GM21619 (cell line): ENCODE measurements around the gene FMC1.
"Not testable (repeated sequence)": the region's sequence is repeated elsewhere in the genome, so short reads cannot be mapped to it uniquely, and the experiment has no call there.

Experiments used
- ATAC-seq: cut with Tn5 transposase; IDR thresholded peaks from one replicate; pipeline ENCODE4 v1.9.1; 2021; ENCODE audit not compliant: unreplicated experiment

The FMC1 gene

DNA sequence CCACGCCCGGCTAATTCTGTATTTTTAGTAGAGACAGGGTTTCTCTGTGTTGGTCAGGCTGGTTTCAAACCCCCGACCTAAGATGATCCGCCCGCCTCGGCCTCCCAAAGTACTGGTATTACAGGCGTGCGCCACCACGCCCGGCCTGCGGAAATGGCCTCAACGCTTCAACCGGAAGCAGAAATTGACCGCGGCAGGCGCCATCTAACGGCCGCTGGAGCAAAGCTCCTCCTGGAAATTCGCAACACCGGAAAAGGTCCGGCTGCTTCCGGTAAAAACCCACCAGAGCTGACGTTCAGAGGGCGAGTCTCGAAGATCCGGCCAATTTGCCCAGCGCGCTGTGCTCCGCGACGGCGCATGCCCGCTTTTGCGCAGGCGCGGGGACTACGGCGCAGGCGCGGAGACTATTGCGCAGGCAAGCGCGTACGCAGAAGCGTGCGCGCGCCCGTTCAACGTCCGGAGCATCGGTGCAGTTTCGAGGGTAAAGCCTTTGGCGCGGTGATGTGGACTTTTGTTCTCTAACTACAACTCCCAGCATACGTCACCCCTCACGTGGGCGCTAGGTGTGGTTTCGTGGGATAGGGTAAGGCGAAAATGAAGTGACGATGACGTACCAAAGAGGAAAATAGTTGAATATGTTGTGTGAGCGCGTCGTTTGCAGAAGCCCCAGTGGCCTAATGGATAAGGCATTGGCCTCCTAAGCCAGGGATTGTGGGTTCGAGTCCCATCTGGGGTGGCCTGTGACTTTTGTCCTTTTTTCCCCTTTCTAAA is 915 bp upstream of the FMC1 start:
- peak; percentile 81 for ATAC-seq

DNA sequence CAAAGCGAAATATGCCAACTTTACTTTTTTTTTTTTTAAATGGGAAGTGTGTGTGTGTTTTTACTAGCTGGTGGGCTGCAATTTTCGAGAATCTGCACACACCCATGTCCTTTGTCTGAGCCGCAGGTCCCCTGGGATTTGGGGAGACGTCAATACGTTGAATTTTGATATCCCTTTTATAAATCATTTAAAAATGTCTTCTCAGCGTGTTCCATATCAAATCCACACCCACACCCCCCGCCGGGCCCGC is 404 bp upstream of the FMC1 start:
- peak; percentile 1 for ATAC-seq

GRCh38 chr7:139341776-139342226 is 664 bp downstream of the FMC1 start:
- no peak for ATAC-seq

- ATAC-seq = no peak
Observed at GRCh38 chr7:139345042-139345441, 3.9 kb downstream of the FMC1 start.

- no peak for ATAC-seq
Observed at GRCh38 chr7:139351027-139351426, 9.9 kb downstream of the FMC1 start.

GRCh38 chr7:139354729-139355128 is 13.6 kb downstream of the FMC1 start:
- no peak for ATAC-seq

GRCh38 chr7:139355320-139355719 is 14.2 kb downstream of the FMC1 start:
- ATAC-seq = no peak

GRCh38 chr7:139357729-139358506 is 16.8 kb downstream of the FMC1 start:
- ATAC-seq = not testable (repeated sequence)

DNA sequence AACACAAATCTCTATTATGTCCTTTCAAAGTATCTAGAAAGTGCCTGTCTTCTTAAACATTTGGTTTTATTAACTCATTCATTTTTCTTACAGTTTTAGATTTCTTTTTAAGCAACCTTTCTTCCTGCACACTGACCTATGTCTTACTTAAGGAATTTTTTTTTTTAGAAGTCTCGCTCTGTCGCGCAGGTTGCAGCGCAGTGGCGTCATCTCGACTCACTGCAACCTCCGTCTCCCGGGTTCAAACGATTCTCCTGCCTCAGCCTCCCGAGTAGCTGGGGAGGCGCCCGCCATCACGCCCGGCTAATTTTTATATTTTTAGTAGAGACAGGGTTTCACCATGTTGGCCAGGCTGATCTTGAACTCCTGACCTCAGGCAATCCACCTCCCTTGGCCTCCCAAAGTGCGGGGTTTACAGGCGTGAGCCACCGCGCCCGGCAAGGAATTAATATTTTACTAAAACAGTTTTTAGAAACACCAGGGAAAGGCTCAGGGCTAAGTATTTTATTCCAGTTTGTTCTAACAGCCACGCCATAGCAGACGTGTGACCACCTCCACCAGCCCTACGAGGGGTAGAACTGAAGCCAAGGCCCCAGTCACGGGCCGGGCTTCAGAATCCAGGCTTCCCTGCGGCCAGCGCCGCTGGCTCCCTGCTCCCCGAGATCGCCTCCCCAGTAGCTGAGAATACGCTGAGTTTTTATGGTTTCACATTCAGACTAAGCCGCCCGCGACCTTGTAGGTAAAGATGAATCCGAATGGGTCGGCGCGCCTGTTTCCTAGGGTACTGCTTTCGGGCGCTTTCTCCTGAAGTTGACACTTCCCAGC is 17.6 kb downstream of the FMC1 start:
- peak; percentile 15 for ATAC-seq

- ATAC-seq = peak; percentile 69
Observed at GRCh38 chr7:139359366-139360209, 18.5 kb downstream of the FMC1 start, which contains the start of gene LUC7L2. LUC7L2 (plus strand) TSS chr7:139359894; CDS start chr7:139360262, 368 bp downstream.

DNA sequence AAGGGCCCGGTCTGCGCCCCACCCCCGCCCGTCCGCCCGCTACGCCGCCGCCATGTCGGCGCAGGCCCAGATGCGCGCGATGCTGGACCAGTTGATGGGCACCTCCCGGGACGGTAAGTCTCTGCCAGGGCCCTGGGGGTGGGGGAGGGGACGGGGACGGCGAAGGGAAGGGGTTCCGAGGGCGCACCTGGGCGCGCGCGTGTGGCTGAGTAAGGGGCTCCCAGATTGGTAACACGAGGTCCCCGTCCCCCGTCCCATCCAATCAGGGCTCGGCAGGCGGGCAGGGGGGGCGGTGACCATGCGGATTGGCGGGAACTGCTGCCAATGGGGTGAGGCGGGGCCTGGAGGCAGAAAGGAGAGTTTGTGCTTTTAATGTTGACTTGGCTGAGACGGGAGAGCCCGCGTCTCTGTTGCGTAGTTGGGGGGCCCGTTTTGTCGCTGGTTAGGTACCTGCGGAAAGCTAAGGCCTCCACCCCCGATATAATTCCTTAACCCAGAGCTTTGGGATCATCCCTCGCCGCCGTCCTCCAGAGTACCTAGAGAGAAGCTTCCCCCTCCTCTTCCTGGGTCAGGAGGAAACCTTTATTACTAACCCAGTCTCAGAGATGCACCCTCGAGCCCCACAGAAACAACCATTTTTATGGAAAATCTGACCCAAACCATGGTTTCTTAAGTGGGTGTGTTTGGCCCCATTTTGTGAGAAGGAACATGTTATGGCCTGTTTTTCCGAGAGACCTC is 19.2 kb downstream of the FMC1 start:
- ATAC-seq = peak; percentile 70

GRCh38 chr7:139360948-139361307 is 19.8 kb downstream of the FMC1 start:
- ATAC-seq = no peak

DNA sequence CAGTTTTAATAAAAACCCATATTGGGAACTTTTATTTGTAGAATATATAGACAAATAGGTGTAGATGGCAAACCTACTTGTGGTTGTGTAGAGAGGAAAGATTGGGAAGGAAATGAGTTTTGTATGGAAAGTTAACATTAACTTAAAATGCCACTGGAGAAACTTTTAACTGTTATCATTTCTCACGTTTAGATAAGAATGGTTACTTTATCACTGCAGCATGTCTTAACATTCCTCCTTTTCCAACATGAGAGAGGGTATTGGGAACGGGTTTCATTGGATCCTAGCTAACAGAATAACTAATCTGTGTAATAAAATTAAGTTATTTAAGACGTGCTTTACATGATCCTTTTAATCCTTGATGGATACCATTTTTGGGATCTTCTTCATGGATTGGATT is 20.4 kb downstream of the FMC1 start:
- ATAC-seq = no peak

DNA sequence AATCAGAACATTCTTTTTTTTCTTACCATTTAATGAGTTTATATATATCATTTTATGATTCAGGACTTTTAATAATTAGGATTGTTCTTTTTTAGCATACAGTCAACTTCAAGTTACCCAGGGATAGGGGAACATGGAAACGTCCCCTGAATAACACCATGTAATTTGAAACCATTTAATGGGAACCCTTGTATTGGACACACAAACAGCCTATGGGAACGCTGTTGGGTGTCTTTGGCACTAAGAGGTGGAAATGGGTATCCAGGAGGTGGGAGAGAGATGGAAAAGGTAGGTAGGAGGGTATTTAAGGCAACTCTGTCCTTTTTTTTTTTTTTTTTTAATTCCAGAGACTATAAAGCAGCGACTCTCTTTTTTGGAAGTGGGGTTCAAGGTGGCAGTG is 21.2 kb downstream of the FMC1 start:
- no peak for ATAC-seq

DNA sequence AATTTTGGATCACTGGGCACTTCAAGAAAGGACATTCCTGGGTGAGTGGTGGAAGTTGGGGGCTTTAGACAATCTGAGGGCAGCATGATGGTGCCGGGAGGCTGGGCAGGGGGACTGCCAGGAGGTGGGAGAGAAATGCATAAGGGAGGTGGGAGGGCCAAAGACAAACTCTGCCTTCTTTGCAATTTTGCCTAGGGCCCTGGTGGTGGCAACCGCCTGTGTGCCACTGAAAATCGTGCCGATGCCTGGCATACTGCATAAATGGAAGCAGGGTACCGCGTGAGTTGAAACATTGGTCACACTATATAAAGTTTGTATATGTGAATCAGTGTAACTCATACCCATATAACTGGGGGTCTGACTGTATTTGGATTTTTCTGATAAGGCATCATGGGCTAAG is 21.8 kb downstream of the FMC1 start:
- no peak for ATAC-seq

DNA sequence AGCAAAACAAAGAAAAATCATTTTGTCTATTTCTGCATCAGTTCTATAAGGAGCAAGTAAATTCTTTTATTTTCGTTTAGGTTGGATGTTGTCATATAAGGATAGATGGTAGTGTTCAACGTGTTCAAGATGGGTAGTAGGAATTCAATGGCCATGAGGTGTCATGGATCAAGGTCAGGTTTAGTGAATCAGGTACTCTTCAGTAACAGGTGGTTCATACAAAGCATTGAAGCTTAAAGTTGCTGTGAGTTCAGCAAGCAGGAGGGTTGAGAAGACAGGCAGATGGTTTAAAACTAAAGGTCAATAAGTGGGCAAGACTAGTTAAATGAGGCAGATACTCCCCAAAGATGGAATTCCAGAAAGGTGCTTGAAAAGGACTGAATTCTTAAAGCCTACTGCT is 24.2 kb downstream of the FMC1 start:
- no peak for ATAC-seq

DNA sequence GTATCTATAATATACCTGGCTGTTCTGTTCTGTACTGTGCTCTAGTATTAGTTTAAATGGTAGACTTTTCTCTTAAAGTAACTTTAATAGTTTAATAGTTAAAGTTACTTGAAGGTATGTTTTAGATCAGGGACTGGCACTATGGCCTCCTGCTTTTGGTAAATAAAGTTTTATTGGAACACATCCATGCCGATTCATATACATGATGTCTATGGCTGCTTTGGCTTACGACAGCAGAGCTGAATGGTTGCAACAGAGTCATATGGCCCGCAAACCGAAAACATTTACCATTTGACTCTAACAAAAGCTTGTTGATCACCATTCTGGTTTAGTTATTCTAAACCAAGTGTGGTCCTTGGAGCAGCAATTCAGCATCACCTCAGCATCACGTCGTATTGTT is 25.3 kb downstream of the FMC1 start:
- no peak for ATAC-seq

- ATAC-seq = no peak
Observed at GRCh38 chr7:139367438-139368155, 26.5 kb downstream of the FMC1 start.

DNA sequence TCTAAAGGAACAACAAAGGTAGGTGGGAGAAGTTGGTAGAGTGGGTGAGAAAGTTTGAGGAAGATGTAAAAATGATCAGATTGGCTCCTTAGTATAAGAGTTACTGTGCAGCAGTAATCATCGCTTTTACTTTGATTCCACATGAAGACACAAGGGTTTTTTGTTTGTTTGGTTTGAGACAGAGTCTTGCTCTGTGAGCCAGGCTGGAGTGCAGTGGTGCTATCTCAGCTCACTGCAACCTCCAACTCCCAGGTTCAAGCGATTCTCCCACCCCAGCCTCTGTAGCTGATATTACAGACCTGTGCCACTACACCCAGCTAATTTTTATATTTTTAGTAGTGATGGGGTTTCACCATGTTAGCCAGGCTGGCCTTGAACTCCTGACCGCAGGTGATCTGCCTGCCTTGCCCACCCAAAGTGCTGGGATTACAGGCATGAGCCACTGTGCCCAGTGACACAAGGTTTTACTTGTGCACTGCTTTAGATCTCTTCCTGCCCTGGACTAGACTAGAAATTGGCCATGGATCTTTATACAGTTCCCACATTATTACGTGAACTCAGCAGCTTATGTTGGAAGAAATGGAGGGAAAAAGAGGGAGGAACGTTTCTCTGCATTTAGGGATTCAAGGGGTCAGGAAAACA is 29.3 kb downstream of the FMC1 start:
- ATAC-seq = no peak
